Right lung (tissue), 5 donors: ENCODE results near the gene ERBB4. TPM values are rescaled to one million over a fixed set of nuclear protein-coding genes. Genes with fewer than 3 reads are reported as not detected.

ENCODE experiments used
- DNase-seq, 2 donors: peaks; one replicate each; pipeline ENCODE4 v3.0.0-alpha.2; 2013
- polyA plus RNA-seq, 5 donors: library from polyadenylated mRNA; unstranded; fragments of 120-200 nt; gene quantifications; one replicate each; pipeline versions ENCODE4 v1.2.1 to v1.2.3, GENCODE V29; 2013; ENCODE audit warnings: inconsistent platforms in 1 of 5, low replicate concordance in 1 of 5; ENCODE audit not compliant: insufficient read length in 5 of 5, insufficient read depth in 1 of 5

ERBB4 gene
- polyA plus RNA-seq, 5 donors, result 0.90 to 1.9 (median 1.2) TPM

GRCh38 chr2:211930331-211930730 lies 608.3 kb downstream of the ERBB4 start:
- DNase-seq, result no peak

- DNase-seq, result no peak
These were observed 610.4 kb downstream of the ERBB4 start for GRCh38 chr2:211928201-211928600.

GRCh38 chr2:211923019-211923418 lies 615.6 kb downstream of the ERBB4 start:
- no peak for DNase-seq

- DNase-seq, result no peak
These were observed 634.6 kb downstream of the ERBB4 start for GRCh38 chr2:211903961-211904360.

GRCh38 chr2:211901226-211901846 lies 637.3 kb downstream of the ERBB4 start:
- no peak for DNase-seq

- DNase-seq, result no peak
These were observed 638.1 kb downstream of the ERBB4 start for GRCh38 chr2:211900518-211900917.

- peak; percentile 31 to 33 for DNase-seq
These were observed 638.6 kb downstream of the ERBB4 start for GRCh38 chr2:211900000-211900399.

- DNase-seq, result no peak
These were observed 639.9 kb downstream of the ERBB4 start for GRCh38 chr2:211898702-211899101.

GRCh38 chr2:211881449-211881848 lies 657.2 kb downstream of the ERBB4 start:
- DNase-seq, result no peak

GRCh38 chr2:211879323-211879722 lies 659.3 kb downstream of the ERBB4 start:
- DNase-seq, result no peak

GRCh38 chr2:211877061-211877460 lies 661.5 kb downstream of the ERBB4 start:
- no peak for DNase-seq

GRCh38 chr2:211875488-211875887 lies 663.1 kb downstream of the ERBB4 start:
- no peak for DNase-seq

- no peak for DNase-seq
These were observed 669.5 kb downstream of the ERBB4 start for GRCh38 chr2:211868996-211869533.

GRCh38 chr2:211867845-211868451 lies 670.7 kb downstream of the ERBB4 start:
- peak in 1 of 2 donors; percentile 9 for DNase-seq

- no peak for DNase-seq
These were observed 674.3 kb downstream of the ERBB4 start for GRCh38 chr2:211864328-211864727.

- DNase-seq, result no peak
These were observed 678.4 kb downstream of the ERBB4 start for GRCh38 chr2:211860224-211860623.

- DNase-seq, result no peak
These were observed 683.8 kb downstream of the ERBB4 start for GRCh38 chr2:211854832-211855231.

- no peak for DNase-seq
These were observed 691.9 kb downstream of the ERBB4 start for GRCh38 chr2:211846714-211847113.

GRCh38 chr2:211846036-211846400 lies 692.6 kb downstream of the ERBB4 start:
- DNase-seq, result no peak

GRCh38 chr2:211845338-211846035 lies 693.1 kb downstream of the ERBB4 start:
- no peak for DNase-seq

- no peak for DNase-seq
These were observed 700.9 kb downstream of the ERBB4 start for GRCh38 chr2:211837706-211838105.

GRCh38 chr2:211837206-211837605 lies 701.4 kb downstream of the ERBB4 start:
- DNase-seq, result no peak

- no peak for DNase-seq
These were observed 702.2 kb downstream of the ERBB4 start for GRCh38 chr2:211836409-211836808.
